ENCODE results near the gene XPR1. TPM values are rescaled to one million over a fixed set of nuclear protein-coding genes. Genes with fewer than 3 reads are reported as not detected.
"Not testable (repeated sequence)": the region's sequence is repeated elsewhere in the genome, so short reads cannot be mapped to it uniquely, and the experiment has no call there.

Gene XPR1
- total RNA-seq, 2 experiments from 2014 or later = 15.0 to 20.0 TPM

GRCh38 chr1:180702376-180702775 is 70.6 kb downstream of the XPR1 start:
- H3K9me3 Mint-ChIP-seq = peaks cover 28% of the 10 kb centered on the region
- H3K27ac Mint-ChIP-seq, H3K27me3 Mint-ChIP-seq, H3K4me1 Mint-ChIP-seq, H3K4me3 Mint-ChIP-seq, DNase-seq: not testable (repeated sequence)
- H3K36me3 Mint-ChIP-seq = peaks cover 28% of the 10 kb centered on the region

DNA sequence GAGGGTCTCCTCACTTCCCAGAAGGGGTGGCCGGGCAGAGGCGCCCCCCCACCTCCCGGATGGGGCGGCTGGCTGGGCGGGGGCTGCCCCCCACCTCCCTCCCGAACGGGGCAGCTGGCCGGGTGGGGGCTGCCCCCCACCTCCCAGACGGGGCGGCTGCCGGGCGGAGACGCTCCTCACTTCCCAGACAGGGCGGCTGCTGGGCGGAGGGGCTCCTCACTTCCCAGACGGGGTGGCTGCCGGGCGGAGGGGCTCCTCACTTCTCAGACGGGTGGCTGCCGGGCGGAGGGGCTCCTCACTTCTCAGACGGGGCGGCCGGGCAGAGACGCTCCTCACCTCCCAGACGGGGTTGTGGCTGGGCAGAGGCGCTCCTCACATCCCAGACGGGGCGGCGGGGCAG is 78.9 kb downstream of the XPR1 start:
- not testable (repeated sequence) for H3K4me1 Mint-ChIP-seq, H3K27ac Mint-ChIP-seq, H3K27me3 Mint-ChIP-seq, H3K4me3 Mint-ChIP-seq, DNase-seq
- H3K36me3 Mint-ChIP-seq = peaks cover 35% of the 10 kb centered on the region
- peaks cover 16% of the 10 kb centered on the region for H3K9me3 Mint-ChIP-seq

DNA sequence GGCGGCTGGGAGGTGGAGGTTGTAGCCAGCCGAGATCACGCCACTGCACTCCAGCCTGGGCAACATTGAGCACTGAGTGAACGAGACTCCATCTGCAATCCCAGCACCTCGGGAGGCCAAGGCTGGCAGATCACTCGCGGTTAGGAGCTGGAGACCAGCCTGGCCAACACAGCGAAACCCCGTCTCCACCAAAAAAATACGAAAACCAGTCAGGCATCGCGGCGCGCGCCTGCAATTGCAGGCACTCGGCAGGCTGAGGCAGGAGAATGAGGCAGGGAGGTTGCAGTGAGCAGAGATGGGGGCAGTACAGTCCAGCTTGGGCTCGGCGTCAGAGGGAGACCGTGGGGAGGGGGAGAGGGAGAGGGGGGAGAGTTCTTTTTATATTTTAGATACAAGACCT is 79.4 kb downstream of the XPR1 start:
- peaks cover 16% of the 10 kb centered on the region for H3K9me3 Mint-ChIP-seq
- H3K4me1 Mint-ChIP-seq, H3K27me3 Mint-ChIP-seq, H3K4me3 Mint-ChIP-seq, DNase-seq, H3K27ac Mint-ChIP-seq: not testable (repeated sequence)
- H3K36me3 Mint-ChIP-seq = peaks cover 39% of the 10 kb centered on the region

DNA sequence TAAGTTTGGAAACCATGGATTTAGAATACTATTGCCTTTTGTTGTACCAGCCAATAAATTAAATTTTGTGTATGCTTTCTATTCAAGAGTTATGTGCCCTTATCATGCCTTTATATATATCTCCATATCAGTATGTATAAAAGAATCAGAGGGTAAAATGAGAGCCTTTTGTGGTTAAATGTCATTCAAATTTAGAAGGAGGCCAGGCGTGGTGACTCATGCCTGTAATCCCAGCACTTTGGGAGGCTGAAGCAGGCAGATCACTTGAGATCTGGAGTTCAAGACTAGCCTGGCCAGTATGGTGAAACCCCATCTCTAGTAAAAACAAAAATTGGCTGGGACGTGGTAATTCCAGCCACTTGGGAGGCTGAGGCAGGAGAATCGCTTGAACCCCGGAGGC is 88.9 kb downstream of the XPR1 start:
- no peak for DNase-seq
- no peak overlapping the region for H3K4me3 Mint-ChIP-seq
- peaks cover 2% of the 10 kb centered on the region for H3K4me1 Mint-ChIP-seq
- H3K27me3 Mint-ChIP-seq = no peaks in the 10 kb centered on the region
- H3K9me3 Mint-ChIP-seq = peaks cover 11% of the 10 kb centered on the region
- H3K27ac Mint-ChIP-seq = no peak overlapping the region
- H3K36me3 Mint-ChIP-seq = peaks cover 23% of the 10 kb centered on the region

- no peak overlapping the region for H3K4me3 Mint-ChIP-seq
- peaks cover 14% of the 10 kb centered on the region for H3K9me3 Mint-ChIP-seq
- H3K27ac Mint-ChIP-seq = no peak overlapping the region
- no peaks in the 10 kb centered on the region for H3K27me3 Mint-ChIP-seq
- no peak for DNase-seq
- no peaks in the 10 kb centered on the region for H3K4me1 Mint-ChIP-seq
- peaks cover 26% of the 10 kb centered on the region for H3K36me3 Mint-ChIP-seq
Measured at GRCh38 chr1:180722586-180722985, 90.8 kb downstream of the XPR1 start.

- peaks cover 35% of the 10 kb centered on the region for H3K36me3 Mint-ChIP-seq
Measured at GRCh38 chr1:180724055-180724454, 92.2 kb downstream of the XPR1 start.

GRCh38 chr1:180726024-180726423 is 94.2 kb downstream of the XPR1 start:
- Mint-ChIP-seq H3K9me3 (peaks cover 38% of the 10 kb centered on the region), H3K36me3 (peaks cover 54% of the 10 kb centered on the region)
- not testable (repeated sequence) for DNase-seq, H3K27ac Mint-ChIP-seq, H3K4me1 Mint-ChIP-seq, H3K27me3 Mint-ChIP-seq, H3K4me3 Mint-ChIP-seq

More at GRCh38 chr1:180724055-180724454, 92.2 kb downstream of the XPR1 start:
- no peaks in the 10 kb centered on the region for H3K4me1 Mint-ChIP-seq
- H3K4me3 Mint-ChIP-seq = no peak overlapping the region
- H3K9me3 Mint-ChIP-seq = peaks cover 23% of the 10 kb centered on the region
- H3K27me3 Mint-ChIP-seq = no peaks in the 10 kb centered on the region
- DNase-seq = no peak
- no peak overlapping the region for H3K27ac Mint-ChIP-seq

DNA sequence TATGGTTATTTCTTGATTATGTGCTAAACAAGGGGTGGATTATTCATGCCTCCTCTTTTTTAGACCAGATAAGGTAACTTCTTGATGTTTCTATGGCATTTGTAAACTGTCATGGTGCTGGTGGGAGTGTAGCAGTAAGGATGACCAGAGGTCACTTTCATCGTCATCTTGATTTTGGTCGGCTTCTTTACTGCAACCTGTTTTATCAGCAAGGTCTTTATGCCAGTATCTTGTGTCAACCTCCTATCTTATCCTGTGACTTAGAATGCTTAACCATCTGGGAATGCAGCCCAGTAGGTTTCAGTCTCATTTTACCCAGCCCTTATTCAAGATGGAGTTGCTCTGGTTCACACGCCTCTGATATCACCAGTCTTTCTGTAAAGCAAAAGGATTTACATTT is 95.9 kb downstream of the XPR1 start:
- H3K4me1 Mint-ChIP-seq, H3K27ac Mint-ChIP-seq, H3K4me3 Mint-ChIP-seq, H3K27me3 Mint-ChIP-seq, DNase-seq: not testable (repeated sequence)
- peaks cover 60% of the 10 kb centered on the region for H3K36me3 Mint-ChIP-seq
- H3K9me3 Mint-ChIP-seq = peaks cover 41% of the 10 kb centered on the region

DNA sequence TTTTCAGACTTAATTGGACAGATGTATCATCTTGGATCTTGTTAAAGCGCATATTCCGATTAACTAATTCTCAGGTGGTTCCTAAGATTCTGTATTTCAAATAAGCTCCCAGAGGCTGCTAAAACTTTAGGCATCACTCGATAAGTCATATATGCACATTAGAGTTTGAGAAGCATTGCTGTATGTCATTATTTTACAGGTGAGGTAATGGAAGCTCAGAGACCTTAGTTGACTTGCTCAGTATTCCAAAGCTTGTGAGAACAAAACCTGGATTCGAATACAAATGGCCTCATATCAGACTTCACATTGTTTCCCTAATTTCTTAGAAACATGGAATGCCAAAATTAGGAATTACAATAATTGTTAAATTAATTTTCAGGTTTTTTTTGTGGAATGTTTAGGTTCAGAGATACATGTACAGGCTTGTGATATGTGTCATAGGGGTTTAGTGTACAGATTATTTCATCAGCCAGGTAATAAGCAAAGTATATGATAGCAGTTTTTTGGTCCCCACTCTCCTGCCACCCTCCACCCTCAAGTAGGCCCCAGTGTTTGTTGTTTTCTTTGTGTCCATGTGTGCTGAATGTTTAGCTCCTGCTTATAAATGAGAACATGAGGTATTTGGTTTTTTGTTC is 96.8 kb downstream of the XPR1 start:
- Mint-ChIP-seq H3K9me3 (peaks cover 46% of the 10 kb centered on the region), H3K4me1 (no peaks in the 10 kb centered on the region), H3K4me3 (no peak overlapping the region), H3K27me3 (no peaks in the 10 kb centered on the region), H3K27ac (no peak overlapping the region), H3K36me3 (peaks cover 67% of the 10 kb centered on the region)
- no peak for DNase-seq

- Mint-ChIP-seq H3K9me3 (peaks cover 57% of the 10 kb centered on the region), H3K4me1 (no peaks in the 10 kb centered on the region), H3K36me3 (peaks cover 76% of the 10 kb centered on the region), H3K27ac (no peak overlapping the region), H3K27me3 (no peaks in the 10 kb centered on the region), H3K4me3 (no peak overlapping the region)
- DNase-seq = no peak
Measured at GRCh38 chr1:180731131-180731530, 99.3 kb downstream of the XPR1 start.

DNA sequence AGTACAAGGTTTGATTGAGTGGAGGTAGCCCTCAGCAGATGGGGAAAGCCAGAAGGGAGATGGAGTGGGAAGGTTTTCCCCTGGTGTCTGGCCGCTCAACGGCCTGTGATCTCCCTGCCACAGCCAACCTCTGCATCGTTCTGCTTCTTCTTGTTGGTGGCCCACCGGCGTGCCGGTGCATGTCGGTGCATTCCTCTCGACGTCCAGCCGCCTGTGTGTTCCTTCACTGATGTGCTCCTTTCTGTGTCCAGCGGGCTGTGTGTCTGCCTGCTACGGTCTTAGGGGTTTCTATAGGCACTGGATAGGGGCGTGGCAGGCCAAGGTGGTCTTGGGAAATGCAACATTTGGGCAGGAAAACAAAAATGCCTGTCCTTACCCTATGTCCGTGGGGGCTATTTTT is 101.0 kb downstream of the XPR1 start:
- no peaks in the 10 kb centered on the region for H3K27me3 Mint-ChIP-seq
- H3K4me3 Mint-ChIP-seq = no peak overlapping the region
- H3K9me3 Mint-ChIP-seq = peaks cover 62% of the 10 kb centered on the region
- H3K36me3 Mint-ChIP-seq = peaks cover 75% of the 10 kb centered on the region
- no peak overlapping the region for H3K27ac Mint-ChIP-seq
- no peaks in the 10 kb centered on the region for H3K4me1 Mint-ChIP-seq
- no peak for DNase-seq

DNA sequence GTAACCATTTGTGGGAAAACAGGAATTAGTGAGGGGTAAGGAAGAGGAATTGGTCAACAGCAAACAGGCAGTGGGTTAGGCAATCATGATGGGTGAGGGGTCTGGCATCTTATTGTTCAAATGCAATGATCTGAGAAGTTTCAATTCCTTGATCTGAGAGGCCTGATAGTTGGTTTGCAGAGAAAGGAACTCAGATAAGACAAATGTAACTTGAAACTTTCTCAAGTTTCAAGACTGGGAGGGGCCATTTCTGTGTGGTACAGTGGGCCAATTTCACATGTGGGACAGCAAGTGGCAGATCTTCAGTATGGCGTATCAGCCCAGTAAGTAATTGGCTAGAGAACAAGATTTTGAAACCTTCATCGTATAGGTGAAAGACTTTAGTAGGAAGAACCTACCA is 102.5 kb downstream of the XPR1 start:
- Mint-ChIP-seq H3K36me3 (peaks cover 69% of the 10 kb centered on the region), H3K27ac (no peak overlapping the region), H3K4me3 (no peak overlapping the region), H3K4me1 (no peaks in the 10 kb centered on the region), H3K27me3 (no peaks in the 10 kb centered on the region), H3K9me3 (peaks cover 58% of the 10 kb centered on the region)
- no peak for DNase-seq

- Mint-ChIP-seq H3K9me3 (peaks cover 40% of the 10 kb centered on the region), H3K36me3 (peaks cover 65% of the 10 kb centered on the region), H3K27me3 (no peaks in the 10 kb centered on the region)
Measured at GRCh38 chr1:180742663-180743062, 110.8 kb downstream of the XPR1 start.

DNA sequence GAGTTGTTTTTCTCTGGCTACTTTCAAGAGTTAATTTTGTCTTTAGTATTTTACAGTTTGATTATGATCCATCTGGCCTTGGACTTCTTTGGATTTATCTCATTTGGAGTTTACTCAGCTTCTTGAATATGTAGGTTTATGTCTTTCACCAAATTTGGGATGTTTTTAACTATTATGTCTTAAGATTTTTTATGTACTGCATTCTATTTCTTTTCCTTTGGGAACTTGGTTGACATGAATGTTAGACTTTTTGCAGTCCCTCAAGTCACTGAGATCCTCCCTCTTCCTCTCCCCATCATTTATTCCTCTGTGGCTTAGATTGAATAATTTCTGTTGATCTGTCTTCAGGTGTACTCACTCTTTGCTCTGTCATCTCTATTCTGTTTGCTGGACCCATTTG is 112.0 kb downstream of the XPR1 start:
- Mint-ChIP-seq H3K27me3 (no peaks in the 10 kb centered on the region), H3K9me3 (peaks cover 36% of the 10 kb centered on the region), H3K36me3 (peaks cover 65% of the 10 kb centered on the region), H3K4me1 (no peaks in the 10 kb centered on the region), H3K4me3 (no peak overlapping the region), H3K27ac (no peak overlapping the region)
- no peak for DNase-seq

More at GRCh38 chr1:180742663-180743062, 110.8 kb downstream of the XPR1 start:
- Mint-ChIP-seq H3K27ac (no peak overlapping the region), H3K4me1 (no peaks in the 10 kb centered on the region), H3K4me3 (no peak overlapping the region)
- no peak for DNase-seq

- peaks cover 59% of the 10 kb centered on the region for H3K36me3 Mint-ChIP-seq
- H3K27ac Mint-ChIP-seq = no peak overlapping the region
- H3K4me1 Mint-ChIP-seq = no peaks in the 10 kb centered on the region
- H3K4me3 Mint-ChIP-seq = no peak overlapping the region
- no peak for DNase-seq
- H3K9me3 Mint-ChIP-seq = peaks cover 28% of the 10 kb centered on the region
- no peaks in the 10 kb centered on the region for H3K27me3 Mint-ChIP-seq
Measured at GRCh38 chr1:180745098-180745497, 113.3 kb downstream of the XPR1 start.

DNA sequence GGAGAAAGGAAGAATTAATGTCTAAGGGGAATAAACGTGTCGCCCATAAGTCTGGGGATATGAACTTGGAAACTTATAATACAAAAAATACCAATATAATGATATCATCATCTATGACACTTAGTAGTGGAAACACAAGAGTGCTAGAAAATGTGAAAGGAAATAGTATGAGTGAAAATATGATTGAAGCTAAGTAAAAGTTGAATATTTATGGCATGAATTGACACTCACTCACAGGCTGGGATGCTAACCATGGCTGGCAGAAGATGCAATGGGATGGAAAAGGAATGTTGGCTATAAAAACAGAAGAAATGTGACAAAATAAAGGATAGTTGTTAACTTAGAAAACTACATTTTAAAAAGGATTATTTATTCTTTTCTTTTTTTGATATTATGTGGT is 120.1 kb downstream of the XPR1 start:
- H3K36me3 Mint-ChIP-seq = peaks cover 17% of the 10 kb centered on the region
- H3K4me1 Mint-ChIP-seq = peaks cover 2% of the 10 kb centered on the region
- H3K4me3 Mint-ChIP-seq = no peak overlapping the region
- peaks cover 2% of the 10 kb centered on the region for H3K9me3 Mint-ChIP-seq
- no peaks in the 10 kb centered on the region for H3K27me3 Mint-ChIP-seq
- H3K27ac Mint-ChIP-seq = no peak overlapping the region
- no peak for DNase-seq
